Spleen (tissue), 7 donors: ENCODE results near the gene ARFGEF3.

Source experiments
- CTCF ChIP-seq, 11 experiments: fragments of 200-600 bp in 7 of 11; fragments of 450-650 bp in 4 of 11; sonication (generic) in 4 of 11; IDR thresholded peaks in 8 of 11; conservative IDR thresholded peaks in 3 of 11; 1 replicate in 7 of 11; 2 replicates in 4 of 11; pipeline versions ENCODE4 v1.4.0 to v1.8.0; 2016 to 2021; ENCODE audit warnings: antibody characterized with exemption in 11 of 11, inconsistent platforms in 4 of 11, mild to moderate bottlenecking in 1 of 11
- POLR2A ChIP-seq, 3 donors: fragments of 450-650 bp; IDR thresholded peaks; one replicate each; pipeline ENCODE4 v1.5.1; 2017; ENCODE audit warnings: antibody characterized with exemption in 3 of 3, mild to moderate bottlenecking in 1 of 3
- POLR2AphosphoS5 ChIP-seq, 3 donors: sonication (generic); formaldehyde crosslinking; IDR thresholded peaks; one replicate each; pipeline ENCODE4 v1.5.1; 2017; ENCODE audit warnings: antibody characterized with exemption in 3 of 3
- donor health status: DM: no; HTN: no; CAD: no; lungs with moderate emphysema.
- donor health status: DM: no; HTN: no; CAD: no.
- donor health status: DM: no; HTN: no; CAD: no.

GRCh38 chr6:138211048-138211581 lies 49.4 kb downstream of the ARFGEF3 start:
- TF ChIP-seq CTCF (IDR thresholded peaks at IDR 0.05 in 8 of 11, conservative IDR thresholded peaks at IDR 0.05 in 3 of 11) (no peak), POLR2A (IDR thresholded peaks at IDR 0.05) (no peak), POLR2AphosphoS5 (IDR thresholded peaks at IDR 0.05) (no peak)
